Upper lobe of right lung (tissue), 1 donor: ENCODE measurements around the gene SF3B3. TPM values are rescaled to one million over a fixed set of nuclear protein-coding genes. Genes with fewer than 3 reads are reported as not detected.
"Not testable (repeated sequence)": the region's sequence is repeated elsewhere in the genome, so short reads cannot be mapped to it uniquely, and the experiment has no call there.

Source experiments
- ATAC-seq: fragments of 200-7000 bp; cut with Tn5 transposase; one replicate; pipeline ENCODE4 v1.9.1; 2020; ENCODE audit warnings: mild to moderate bottlenecking, moderate library complexity
- DNase-seq: peaks from one replicate; pipeline ENCODE4 v3.0.0-alpha.2; 2020
- H3K27ac ChIP-seq: fragments of 200-600 bp; one replicate; pipeline ENCODE4 v1.8.0; 2022
- H3K27me3 ChIP-seq: fragments of 200-600 bp; one replicate; pipeline ENCODE4 v1.8.0; 2022; ENCODE audit warnings: mild to moderate bottlenecking
- H3K36me3 ChIP-seq: fragments of 200-600 bp; one replicate; pipeline ENCODE4 v1.8.0; 2022
- H3K4me1 ChIP-seq: fragments of 200-600 bp; one replicate; pipeline ENCODE4 v1.8.0; 2022
- H3K4me3 ChIP-seq: fragments of 200-600 bp; one replicate; pipeline ENCODE4 v1.8.0; 2022; ENCODE audit warnings: mild to moderate bottlenecking
- H3K9me3 ChIP-seq: fragments of 200-600 bp; one replicate; pipeline ENCODE4 v1.8.0; 2022
- CTCF ChIP-seq: fragments of 200-600 bp; IDR thresholded peaks from one replicate; pipeline ENCODE4 v1.8.0; 2022; ENCODE audit warnings: antibody characterized with exemption
- intact Hi-C: fragments of 100-400 bp; cut with DNase I; formaldehyde crosslinking; loops from one replicate; pipeline ENCODE4 v1.11.0; 2022
- total RNA-seq: library from RNA; stranded (reverse); fragmentation: NEBNext Ultra II Directional; extraction: Animal tissue kit (Norgen Biotek cat#: 25700); gene quantifications from one replicate; pipeline ENCODE4 v1.2.1, GENCODE V29; 2021
- donor health status: DM: no; HTN: yes; CAD: no; lungs with severe emphysema.

Gene SF3B3
- total RNA-seq, 1 donor from 2014 or later = 174 TPM

- ATAC-seq (no peak), DNase-seq (no peak)
- peaks cover 45% of the 10 kb centered on the region for H3K4me1 ChIP-seq
- no peaks in the 10 kb centered on the region for H3K27me3 ChIP-seq
- no peak overlapping the region for H3K4me3 ChIP-seq
- peaks cover 66% of the 10 kb centered on the region for H3K36me3 ChIP-seq
- intact Hi-C loops = no loop called here
- H3K27ac ChIP-seq = no peak overlapping the region
- H3K9me3 ChIP-seq = no peaks in the 10 kb centered on the region
- no peak for TF ChIP-seq CTCF
These were observed 3.8 kb downstream of the SF3B3 start for GRCh38 chr16:70527315-70527996.

- Histone ChIP-seq H3K27me3 (no peaks in the 10 kb centered on the region), H3K4me3 (no peak overlapping the region), H3K4me1 (peaks cover 40% of the 10 kb centered on the region), H3K36me3 (peaks cover 84% of the 10 kb centered on the region), H3K9me3 (no peaks in the 10 kb centered on the region), H3K27ac (no peak overlapping the region)
- TF ChIP-seq CTCF = peak; percentile 53
- intact Hi-C loops = no loop called here
- ATAC-seq (no peak), DNase-seq (no peak)
These were observed 5.6 kb downstream of the SF3B3 start for GRCh38 chr16:70529051-70529777.

- not testable (repeated sequence) for H3K9me3 ChIP-seq, H3K27me3 ChIP-seq, DNase-seq, ATAC-seq, H3K4me3 ChIP-seq, H3K27ac ChIP-seq
- Histone ChIP-seq H3K4me1 (peaks cover 35% of the 10 kb centered on the region), H3K36me3 (peaks cover 91% of the 10 kb centered on the region)
- intact Hi-C loops = loop anchor here (10.0 kb wide), 1 partner anchor 125 kb away; no protein-coding TSS in a partner anchor
These were observed 6.3 kb downstream of the SF3B3 start for GRCh38 chr16:70529954-70530353.

- H3K27ac ChIP-seq = no peak overlapping the region
- intact Hi-C loops = loop anchor here (10.0 kb wide), 1 partner anchor 120 kb away; no protein-coding TSS in a partner anchor
- no peak for DNase-seq
- no peaks in the 10 kb centered on the region for H3K4me1 ChIP-seq
- no peak overlapping the region for H3K4me3 ChIP-seq
- no peak for TF ChIP-seq CTCF
- no peaks in the 10 kb centered on the region for H3K27me3 ChIP-seq
- peaks cover 100% of the 10 kb centered on the region for H3K36me3 ChIP-seq
- no peaks in the 10 kb centered on the region for H3K9me3 ChIP-seq
- ATAC-seq = no peak
These were observed 11.4 kb downstream of the SF3B3 start for GRCh38 chr16:70534971-70535370.

- H3K27ac ChIP-seq = no peak overlapping the region
- no peak overlapping the region for H3K4me3 ChIP-seq
- H3K27me3 ChIP-seq = no peaks in the 10 kb centered on the region
- DNase-seq (no peak), ATAC-seq (no peak)
- no peak for TF ChIP-seq CTCF
- no peaks in the 10 kb centered on the region for H3K4me1 ChIP-seq
- no peaks in the 10 kb centered on the region for H3K9me3 ChIP-seq
- H3K36me3 ChIP-seq = peaks cover 100% of the 10 kb centered on the region
- intact Hi-C loops = no loop called here
These were observed 17.4 kb downstream of the SF3B3 start for GRCh38 chr16:70540994-70541393.

GRCh38 chr16:70544548-70544947 is 20.9 kb downstream of the SF3B3 start:
- H3K36me3 ChIP-seq = peaks cover 100% of the 10 kb centered on the region
- no peaks in the 10 kb centered on the region for H3K4me1 ChIP-seq
- H3K9me3 ChIP-seq = no peaks in the 10 kb centered on the region
- ATAC-seq (no peak), DNase-seq (no peak)
- no peaks in the 10 kb centered on the region for H3K27me3 ChIP-seq
- no peak for TF ChIP-seq CTCF
- intact Hi-C loops = no loop called here
- H3K4me3 ChIP-seq = no peak overlapping the region
- no peak overlapping the region for H3K27ac ChIP-seq
